KG1 (cell line): ENCODE measurements around the gene MRLN.
"Not testable (repeated sequence)": the region's sequence is repeated elsewhere in the genome, so short reads cannot be mapped to it uniquely, and the experiment has no call there.

Experiments
- DNase-seq: peaks from one replicate; lab custom pipeline; 2025; lab: John Stamatoyannopoulos, UW

The MRLN gene

GRCh38 chr10:59753267-59753666, at the start of gene MRLN:
Gene MRLN (minus strand): TSS chr10:59753455.
- DNase-seq, result no peak

- no peak for DNase-seq
Observed at GRCh38 chr10:59801171-59801570, 47.9 kb upstream of the MRLN start.

- DNase-seq, result no peak
Observed at GRCh38 chr10:59799421-59799820, 46.2 kb upstream of the MRLN start.

GRCh38 chr10:59793919-59794318, 40.7 kb upstream of the MRLN start:
- no peak for DNase-seq

GRCh38 chr10:59792812-59793211, 39.6 kb upstream of the MRLN start:
- no peak for DNase-seq

- no peak for DNase-seq
Observed at GRCh38 chr10:59791601-59792000, 38.3 kb upstream of the MRLN start.

- DNase-seq, result not testable (repeated sequence)
Observed at GRCh38 chr10:59790080-59790479, 36.8 kb upstream of the MRLN start.

- not testable (repeated sequence) for DNase-seq
Observed at GRCh38 chr10:59788914-59789313, 35.7 kb upstream of the MRLN start.

GRCh38 chr10:59787032-59787431, 33.8 kb upstream of the MRLN start:
- not testable (repeated sequence) for DNase-seq

GRCh38 chr10:59785476-59785875, 32.2 kb upstream of the MRLN start:
- not testable (repeated sequence) for DNase-seq

- no peak for DNase-seq
Observed at GRCh38 chr10:59781511-59781910, 28.3 kb upstream of the MRLN start.

- DNase-seq, result no peak
Observed at GRCh38 chr10:59779756-59780533, 26.7 kb upstream of the MRLN start.

GRCh38 chr10:59774451-59774850, 21.2 kb upstream of the MRLN start:
- no peak for DNase-seq

- no peak for DNase-seq
Observed at GRCh38 chr10:59773088-59773487, 19.8 kb upstream of the MRLN start.

- DNase-seq, result no peak
Observed at GRCh38 chr10:59771162-59771807, 18.0 kb upstream of the MRLN start.

- no peak for DNase-seq
Observed at GRCh38 chr10:59770689-59771088, 17.4 kb upstream of the MRLN start.

GRCh38 chr10:59762505-59762904, 9.2 kb upstream of the MRLN start:
- no peak for DNase-seq

GRCh38 chr10:59757966-59758365, 4.7 kb upstream of the MRLN start:
- no peak for DNase-seq

GRCh38 chr10:59754951-59755350, 1.7 kb upstream of the MRLN start:
- no peak for DNase-seq

GRCh38 chr10:59752278-59752940, 846 bp downstream of the MRLN start:
- no peak for DNase-seq

GRCh38 chr10:59750155-59750945, 2.9 kb downstream of the MRLN start:
- no peak for DNase-seq

- DNase-seq, result no peak
Observed at GRCh38 chr10:59748834-59749233, 4.4 kb downstream of the MRLN start.
